ENCODE measurements around the gene CEBPB.
"Not testable (repeated sequence)": the region's sequence is repeated elsewhere in the genome, so short reads cannot be mapped to it uniquely, and the experiment has no call there.

CEBPB gene

DNA sequence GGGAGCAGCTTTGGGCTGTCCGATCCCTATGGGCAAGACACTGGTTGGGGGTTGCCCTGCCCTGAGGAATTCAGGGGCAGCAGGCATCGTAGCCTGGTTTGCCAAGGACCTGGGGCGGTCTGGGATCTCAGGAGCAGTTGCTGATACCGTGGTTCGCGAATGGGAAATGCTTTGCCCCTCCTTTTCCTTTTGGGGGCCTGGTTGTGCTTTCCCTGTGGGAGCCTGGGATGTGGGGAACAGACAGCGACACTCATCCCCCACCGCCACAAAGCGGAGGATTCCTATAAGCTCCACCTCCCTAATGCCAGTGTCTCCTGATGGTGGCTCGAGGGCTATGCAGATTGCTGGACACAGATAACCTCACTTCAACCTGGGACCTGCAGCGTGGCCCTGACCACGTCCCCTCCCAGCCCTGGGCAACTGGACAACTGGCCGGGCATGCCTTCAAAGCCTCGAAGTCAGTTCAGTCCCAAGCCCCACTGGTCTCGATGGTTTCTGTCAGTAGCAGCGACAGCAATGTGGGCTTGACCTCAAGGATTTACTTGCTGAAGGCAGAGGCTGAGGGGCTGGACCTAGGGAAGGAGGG is 3.3 kb downstream of the CEBPB start:
- DNase-seq = no peak

GRCh38 chr20:50194422-50194830 is 3.8 kb downstream of the CEBPB start:
- DNase-seq = no peak

- DNase-seq = no peak
Measured at GRCh38 chr20:50194831-50195523, 4.3 kb downstream of the CEBPB start.

GRCh38 chr20:50195524-50196120 is 5.0 kb downstream of the CEBPB start:
- DNase-seq = no peak

- no peak for DNase-seq
Measured at GRCh38 chr20:50196248-50196647, 5.6 kb downstream of the CEBPB start.

- DNase-seq = no peak
Measured at GRCh38 chr20:50196896-50197295, 6.3 kb downstream of the CEBPB start.

DNA sequence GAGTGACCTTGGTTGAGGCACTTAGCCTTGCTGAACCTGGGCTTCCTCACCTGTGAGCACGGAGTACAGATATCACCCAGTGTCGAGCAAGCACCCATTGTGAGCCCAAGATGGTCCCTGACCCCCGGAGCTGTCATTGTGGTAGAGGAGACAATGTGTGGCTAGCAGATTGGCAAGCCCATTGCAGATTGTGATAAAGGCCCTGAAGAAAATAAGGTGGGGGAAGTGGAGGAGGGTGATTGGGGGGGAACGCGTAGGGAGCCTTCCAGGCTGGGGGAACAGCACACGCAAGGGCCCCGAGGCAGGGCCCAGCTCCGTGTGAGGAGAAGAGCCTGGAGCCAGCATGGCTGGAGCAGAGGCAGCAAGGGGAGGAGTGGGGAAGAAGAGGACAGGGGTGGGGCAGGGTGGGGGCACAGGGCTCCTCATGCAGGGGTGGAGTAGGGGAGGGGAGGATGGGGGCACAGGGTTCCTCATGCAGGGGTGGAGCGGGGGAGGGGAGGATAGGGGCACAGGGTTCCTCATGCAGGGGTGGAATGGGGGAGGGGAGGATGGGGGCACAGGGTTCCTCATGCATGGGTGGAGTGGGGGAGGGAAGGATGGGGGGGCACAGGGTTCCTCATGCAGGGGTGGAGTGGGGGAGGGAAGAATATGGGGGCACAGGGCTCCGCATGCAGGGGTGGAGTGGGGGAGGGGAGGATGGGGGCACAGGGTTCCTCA is 7.0 kb downstream of the CEBPB start:
- DNase-seq = no peak

DNA sequence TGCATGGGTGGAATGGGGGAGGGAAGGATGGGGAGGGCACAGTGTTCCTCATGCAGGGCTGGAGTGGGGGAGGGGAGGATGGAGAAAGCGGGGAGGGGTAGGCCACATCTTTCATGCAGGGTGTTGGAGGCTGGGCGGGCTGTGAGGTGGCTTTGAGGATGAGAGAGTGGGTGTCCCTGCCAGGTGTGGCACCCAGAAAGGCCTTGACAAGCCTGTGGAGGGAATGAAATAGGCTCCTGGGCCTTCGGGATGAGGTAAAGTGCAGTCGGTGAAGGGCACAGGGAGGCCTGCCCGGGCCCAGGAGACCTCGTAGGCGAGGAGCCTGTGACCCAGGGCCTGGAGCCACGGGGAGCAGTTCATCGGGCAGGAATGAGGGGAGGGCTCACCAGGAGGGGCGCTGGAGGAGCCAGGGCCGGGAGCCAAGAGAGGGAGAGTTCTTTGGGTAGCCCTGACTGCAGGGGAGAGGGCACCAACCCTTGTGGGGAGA is 7.6 kb downstream of the CEBPB start:
- no peak for DNase-seq

DNA sequence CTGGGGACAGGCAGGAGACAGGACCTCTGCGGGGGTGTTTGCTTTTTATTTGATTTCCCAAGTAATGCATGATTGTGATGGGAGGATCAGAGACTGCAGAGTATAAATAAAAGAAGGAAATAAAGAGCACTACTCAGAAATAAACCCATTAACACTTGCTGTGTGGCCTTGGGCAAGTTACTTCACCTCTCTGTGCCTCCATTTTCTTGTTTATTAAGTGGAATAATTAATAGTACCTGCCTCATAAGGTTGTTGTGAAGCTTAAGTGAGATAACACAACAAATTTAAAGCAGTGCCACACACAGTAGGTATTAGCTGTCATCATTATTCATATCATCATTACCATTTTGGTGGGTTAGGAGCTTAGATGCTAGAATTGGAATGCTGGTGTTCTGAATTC is 8.1 kb downstream of the CEBPB start:
- no peak for DNase-seq

- DNase-seq = no peak
Measured at GRCh38 chr20:50199703-50200102, 9.1 kb downstream of the CEBPB start.

DNA sequence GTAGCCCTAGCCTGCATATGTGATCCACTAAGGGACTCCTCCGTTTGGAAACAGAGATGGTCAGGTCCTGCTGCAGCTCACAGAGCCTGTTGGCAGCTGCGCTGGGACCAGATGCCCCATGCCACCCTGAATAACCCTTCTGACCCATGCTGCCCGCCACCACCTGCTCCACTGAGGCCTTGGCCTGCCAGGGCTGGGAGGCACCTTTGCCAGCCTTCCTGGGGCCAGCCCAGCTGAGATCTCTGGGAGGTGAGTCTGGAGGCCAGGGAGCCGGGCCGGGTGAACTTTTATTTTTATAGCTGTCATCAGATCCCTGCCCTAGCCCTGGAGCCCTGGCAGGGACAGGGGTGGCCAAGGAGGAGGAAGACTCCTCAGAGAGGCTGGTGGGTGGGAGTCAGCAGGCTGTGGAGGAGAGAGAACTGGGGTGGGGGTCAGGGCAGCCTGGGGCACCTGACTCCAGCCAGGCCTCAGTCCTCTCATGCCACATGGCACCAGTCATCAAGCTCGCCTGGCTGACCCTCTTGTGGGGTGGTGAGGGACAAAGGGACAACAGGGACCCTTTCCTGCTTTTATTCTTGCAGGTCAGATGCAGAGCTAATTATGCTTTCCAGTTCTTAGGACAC is 10.0 kb downstream of the CEBPB start:
- DNase-seq = no peak

DNA sequence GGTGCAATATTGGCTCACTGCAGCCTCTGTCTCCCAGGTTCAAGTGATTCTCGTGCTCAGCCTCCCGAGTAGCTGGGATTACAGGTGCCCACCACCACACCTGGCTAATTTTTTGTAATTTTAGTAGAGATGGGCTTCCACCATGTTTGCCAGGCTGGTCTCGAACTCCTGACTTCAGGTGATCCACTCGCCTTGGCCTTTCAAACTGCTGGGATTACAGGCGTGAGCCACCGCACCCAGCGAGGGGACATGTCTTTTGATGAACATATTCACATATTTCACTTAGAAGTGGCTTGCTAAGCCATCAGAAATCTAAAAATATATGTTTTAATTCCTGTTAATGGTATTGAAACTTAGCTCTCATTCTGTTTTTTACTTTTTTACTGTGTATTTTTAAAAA is 11.1 kb downstream of the CEBPB start:
- DNase-seq = not testable (repeated sequence)

GRCh38 chr20:50202677-50203076 is 12.0 kb downstream of the CEBPB start:
- DNase-seq = no peak

GRCh38 chr20:50203951-50204937 is 13.6 kb downstream of the CEBPB start:
- DNase-seq = no peak

DNA sequence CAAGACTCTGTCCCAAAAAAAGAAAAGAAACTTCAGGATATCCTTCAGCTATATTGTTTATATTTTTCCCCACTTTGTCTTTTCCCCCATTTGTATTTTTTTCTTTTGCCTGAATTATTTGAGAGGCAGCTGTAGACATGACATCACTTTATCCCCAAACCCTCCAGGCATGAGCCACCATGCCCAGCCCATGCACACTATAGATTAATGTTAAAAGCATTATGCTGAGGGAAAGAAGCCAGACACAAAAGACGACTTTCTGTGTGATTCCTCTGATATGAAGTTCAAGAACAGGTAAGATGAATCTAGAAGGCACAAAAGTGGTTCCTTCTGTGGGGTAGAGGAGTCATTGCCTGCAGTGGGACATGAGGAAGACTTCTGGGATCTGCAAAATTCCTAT is 16.4 kb downstream of the CEBPB start:
- DNase-seq = no peak

DNA sequence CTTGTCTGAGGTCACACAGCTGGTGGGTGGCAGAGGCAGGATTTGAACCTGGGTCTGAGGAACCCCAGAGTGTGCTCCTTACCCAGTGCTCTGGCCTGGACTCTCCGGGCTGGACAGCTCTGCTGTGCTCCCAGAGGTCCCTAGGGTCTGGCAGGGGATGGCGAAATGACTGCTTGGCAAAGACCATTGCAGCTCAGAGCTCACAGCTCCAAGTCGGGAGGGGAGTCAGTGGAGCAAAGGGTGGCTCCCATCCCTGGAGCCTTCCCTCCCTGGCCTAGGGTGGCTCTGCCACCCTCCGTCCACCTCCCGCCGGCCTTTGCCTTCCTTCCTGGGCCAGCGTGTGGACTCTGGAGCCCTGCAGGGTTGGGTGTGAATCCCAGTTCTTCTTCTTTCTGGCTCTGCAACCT is 17.5 kb downstream of the CEBPB start:
- no peak for DNase-seq

DNA sequence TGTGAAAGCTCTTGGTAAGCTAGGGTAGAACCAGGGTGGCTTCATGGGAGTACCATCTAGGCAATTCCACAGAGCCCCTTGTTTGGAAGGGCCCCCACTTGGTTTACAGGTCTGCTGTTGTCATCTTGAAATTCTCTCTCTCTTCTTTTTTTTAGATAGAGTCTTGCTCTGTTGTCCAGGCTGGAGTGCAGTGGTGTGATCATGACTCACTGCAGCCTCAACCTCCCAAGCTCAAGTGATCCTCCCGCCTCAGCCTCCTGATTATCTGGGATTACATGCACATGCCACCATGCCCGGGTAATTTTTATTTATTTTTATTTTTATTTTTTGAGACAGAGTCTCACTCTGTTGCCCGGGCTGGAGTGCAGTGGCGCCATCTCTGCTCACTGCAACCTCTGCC is 18.2 kb downstream of the CEBPB start:
- DNase-seq = not testable (repeated sequence)

- no peak for DNase-seq
Measured at GRCh38 chr20:50210066-50210619, 19.5 kb downstream of the CEBPB start.

DNA sequence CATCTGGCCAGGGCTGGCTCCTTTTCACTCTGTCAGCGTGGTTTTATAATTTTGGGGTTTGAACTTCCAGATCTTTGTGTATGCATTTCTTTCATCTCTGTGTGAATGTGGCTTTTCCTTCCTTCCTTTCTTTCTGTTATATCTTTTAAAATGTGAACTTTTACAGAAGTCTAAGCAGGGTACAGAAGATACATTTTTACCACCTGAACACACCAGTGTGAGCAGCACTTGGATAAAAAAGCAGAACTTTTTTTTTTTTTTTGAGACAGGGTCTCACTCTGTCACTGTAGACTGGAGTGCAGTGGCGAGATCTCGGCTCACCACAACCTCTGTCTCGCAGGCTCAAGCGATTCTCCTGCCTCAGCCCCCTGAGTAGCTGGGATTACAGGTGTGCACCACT is 20.5 kb downstream of the CEBPB start:
- no peak for DNase-seq

DNA sequence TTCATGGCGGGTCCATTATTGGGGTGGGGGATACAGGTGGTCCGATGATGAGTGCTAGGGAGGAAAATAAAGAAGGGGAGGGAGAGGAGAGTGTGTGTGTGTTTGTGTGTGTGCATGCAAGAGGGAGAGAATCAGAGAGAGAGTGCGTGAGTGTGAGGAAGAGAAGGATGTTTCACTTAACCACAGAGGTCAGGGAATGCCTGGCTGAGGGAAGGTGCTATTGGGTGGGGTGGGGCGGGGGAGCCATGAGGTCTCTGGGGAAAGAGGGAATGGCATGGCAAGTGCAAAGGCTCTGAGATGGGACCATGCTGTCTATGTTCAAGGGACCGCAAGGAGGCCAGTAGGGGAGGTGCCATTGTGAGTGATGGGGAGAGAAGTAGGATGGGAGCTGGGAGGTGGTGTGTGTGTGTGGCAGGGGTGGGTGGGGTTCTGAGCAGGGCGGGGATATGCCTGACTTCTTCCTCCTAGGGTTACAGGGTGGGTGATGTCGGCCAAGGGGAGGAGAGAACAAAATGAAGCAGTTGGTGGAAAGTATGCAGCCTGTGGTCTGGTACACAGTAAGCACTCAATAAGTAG is 23.0 kb downstream of the CEBPB start:
- DNase-seq = no peak
